HG03280 (cell line): ENCODE data around the gene GPR18.

ENCODE experiments used
- ATAC-seq: cut with Tn5 transposase; IDR thresholded peaks from one replicate; pipeline ENCODE4 v1.9.1; 2021; ENCODE audit warnings: mild to moderate bottlenecking, moderate library complexity; ENCODE audit not compliant: unreplicated experiment

GPR18 gene

GRCh38 chr13:99258210-99258860 is at the start of gene GPR18:
TSS of gene GPR18 (minus strand) at chr13:99258379. CDS start at chr13:99255872, 2,507 bp downstream.
- ATAC-seq = peak; percentile 95

- peak; percentile 38 for ATAC-seq
These were observed 49.6 kb upstream of the GPR18 start for GRCh38 chr13:99307648-99308339.

- ATAC-seq = peak; percentile 60
These were observed 49.1 kb upstream of the GPR18 start, which contains the start of gene GPR183 for GRCh38 chr13:99307247-99307646. TSS of gene GPR183 (minus strand) at chr13:99307399. CDS start at chr13:99296145, 11,254 bp downstream.

GRCh38 chr13:99305566-99305965 is 47.4 kb upstream of the GPR18 start:
- ATAC-seq = no peak

- ATAC-seq = no peak
These were observed 47.0 kb upstream of the GPR18 start for GRCh38 chr13:99305158-99305557.

GRCh38 chr13:99304541-99304940 is 46.4 kb upstream of the GPR18 start:
- no peak for ATAC-seq

GRCh38 chr13:99303863-99304521 is 45.8 kb upstream of the GPR18 start:
- ATAC-seq = no peak

- no peak for ATAC-seq
These were observed 44.7 kb upstream of the GPR18 start for GRCh38 chr13:99302637-99303505.

- no peak for ATAC-seq
These were observed 43.9 kb upstream of the GPR18 start for GRCh38 chr13:99301913-99302636.

GRCh38 chr13:99301056-99301838 is 43.1 kb upstream of the GPR18 start:
- no peak for ATAC-seq

GRCh38 chr13:99299920-99300341 is 41.8 kb upstream of the GPR18 start:
- no peak for ATAC-seq

GRCh38 chr13:99299256-99299919 is 41.2 kb upstream of the GPR18 start:
- ATAC-seq = no peak

GRCh38 chr13:99298056-99298455 is 39.9 kb upstream of the GPR18 start:
- no peak for ATAC-seq

- ATAC-seq = no peak
These were observed 39.2 kb upstream of the GPR18 start for GRCh38 chr13:99297331-99297730.

- peak; percentile 33 for ATAC-seq
These were observed 38.2 kb upstream of the GPR18 start for GRCh38 chr13:99296398-99296797.

GRCh38 chr13:99295488-99296252 is 37.5 kb upstream of the GPR18 start:
- ATAC-seq = no peak

GRCh38 chr13:99294958-99295357 is 36.8 kb upstream of the GPR18 start:
- no peak for ATAC-seq

GRCh38 chr13:99294198-99294597 is 36.0 kb upstream of the GPR18 start:
- no peak for ATAC-seq
